Measurements from ENCODE around the gene NUMBL. TPM values are rescaled to one million over a fixed set of nuclear protein-coding genes. Genes with fewer than 3 reads are reported as not detected.

Gene NUMBL
- total and polyA plus RNA-seq, 2 of the 8 experiments (the other 6 are each of a cell fraction or from before 2014, with no cell fraction given): 13.5 to 24.8 TPM

DNA sequence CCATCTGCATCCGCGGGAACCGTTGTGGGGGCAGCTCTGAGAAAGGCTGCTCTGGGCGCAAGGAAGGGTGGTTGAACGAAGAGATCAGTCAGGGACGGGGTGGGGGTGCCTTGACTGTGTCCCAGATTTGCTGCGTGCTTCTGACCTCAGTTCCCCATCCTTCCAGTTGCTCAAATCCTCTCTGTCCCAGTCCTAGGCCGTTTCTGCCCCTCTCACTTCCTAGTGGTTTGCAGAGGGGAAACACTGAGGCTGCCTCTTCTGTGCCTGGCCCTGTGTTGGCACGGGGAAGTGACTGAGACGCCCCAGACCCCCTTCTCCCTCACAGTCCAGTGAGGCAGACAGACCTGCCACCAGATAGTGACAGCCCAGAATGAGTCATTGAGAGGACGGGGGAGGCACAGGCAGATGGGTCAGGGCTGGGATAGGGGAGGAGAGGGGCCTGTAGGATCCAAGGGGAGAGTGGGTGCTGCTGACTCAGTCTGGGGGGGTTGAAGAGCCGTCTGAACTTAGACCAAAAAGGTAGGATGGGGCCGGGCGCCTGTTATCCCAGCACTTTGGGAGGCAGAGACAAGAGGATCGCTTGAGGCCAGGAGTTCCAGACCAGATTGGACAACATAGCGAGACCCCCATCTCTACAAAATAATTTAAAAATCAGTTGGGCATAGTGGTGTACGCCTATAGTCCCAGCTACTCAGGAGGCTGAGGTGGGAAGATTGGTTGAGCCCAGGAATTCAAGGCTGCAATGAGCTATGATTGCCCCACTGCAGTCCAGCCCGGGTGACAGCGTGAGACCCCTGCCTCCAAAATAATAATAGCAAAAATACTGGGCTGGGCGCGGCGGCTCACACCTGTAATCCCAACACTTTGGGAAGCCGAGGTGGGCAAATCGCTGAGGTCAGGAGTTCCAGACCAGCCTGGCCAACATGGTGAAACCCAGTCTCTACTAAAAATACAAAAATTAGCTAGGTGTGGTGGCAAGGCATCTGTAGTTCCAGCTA lies 26.5 kb downstream of the NUMBL start:
- Histone ChIP-seq H2AFZ (ENCODE audit: low read length) (peak overlapping the region; percentile 62), H3K4ac (replicated peaks; ENCODE audit: insufficient read length, low read depth, low read length) (no peak overlapping the region), H3K4me2 (ENCODE audit: insufficient read depth in 1 of 2, low read depth in 2 of 2, low read length in 2 of 2) (peak overlapping the region; percentile 64 to 98)
- TF ChIP-seq CTBP2 (IDR thresholded peaks at IDR 0.05; ENCODE audit: borderline replicate concordance, insufficient read depth, insufficient read length, low read length) (no peak), JUN (IDR thresholded peaks at IDR 0.05; ENCODE audit: low read depth, low read length) (no peak), RBBP5 (IDR thresholded peaks at IDR 0.05; ENCODE audit: borderline replicate concordance, low read depth, low read length) (no peak), SIX5 (IDR thresholded peaks at IDR 0.05; ENCODE audit: low read depth, low read length) (no peak), BCL11A (IDR thresholded peaks at IDR 0.05; ENCODE audit: low read depth in 2 of 2, low read length in 2 of 2) (no peak), MAFK (IDR thresholded peaks at IDR 0.05; ENCODE audit: low read depth, low read length) (no peak), YY1 (IDR thresholded peaks at IDR 0.05; ENCODE audit: low read depth, low read length) (no peak), POLR2AphosphoS5 (IDR thresholded peaks at IDR 0.05; ENCODE audit: low read depth, low read length) (no peak), BACH1 (IDR thresholded peaks at IDR 0.05; ENCODE audit: low read length) (no peak), ASH2L (IDR thresholded peaks at IDR 0.05; ENCODE audit: low read length) (no peak)
- TF ChIP-seq, protein P1, sequence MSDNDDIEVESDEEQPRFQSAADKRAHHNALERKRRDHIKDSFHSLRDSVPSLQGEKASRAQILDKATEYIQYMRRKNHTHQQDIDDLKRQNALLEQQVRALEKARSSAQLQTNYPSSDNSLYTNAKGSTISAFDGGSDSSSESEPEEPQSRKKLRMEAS (IDR thresholded peaks at IDR 0.05): no peak

More for the DNA sequence above, 26.5 kb downstream of the NUMBL start:
- Histone ChIP-seq H2BK5ac (ENCODE audit: low read depth, low read length) (0 out of 2 replicates have a peak overlapping the region, but pooled peaks have one; percentile 52), H3K9ac (replicated peaks in 1 of 4; ENCODE audit: extremely low read depth in 1 of 4, low read depth in 3 of 4, low read length in 3 of 4) (peak overlapping the region in 1 of 4 experiments; percentile 28; a peak in 3 of 7 replicates), H2BK120ac (replicated peaks; ENCODE audit: low read depth, low read length) (no peak overlapping the region), H3K36me3 (ENCODE audit: control insufficient read depth in 2 of 4, insufficient read depth in 4 of 4, low read length in 3 of 4) (peaks cover 0 to 6% (median 3%) of the 10 kb centered on the region in 4 experiments; a peak in 3 of 8 replicates), H3K79me2 (ENCODE audit: control insufficient read depth in 1 of 2, insufficient read depth in 2 of 2, low read length in 2 of 2) (no peaks in the 10 kb centered on the region), H3K23ac (ENCODE audit: insufficient read length) (no peak overlapping the region), H2BK12ac (ENCODE audit: low read depth, low read length) (0 out of 2 replicates have a peak overlapping the region, but pooled peaks have one; percentile 39), H2BK15ac (ENCODE audit: low read length) (peak overlapping the region; percentile 92; the same call in 1 of the 2 replicates), H4K20me1 (replicated peaks in 1 of 2; ENCODE audit: control insufficient read depth in 1 of 2, insufficient read depth in 2 of 2, low read length in 2 of 2) (no peaks in the 10 kb centered on the region), H3K18ac (ENCODE audit: extremely low read depth, low read length) (peak overlapping the region; percentile 79), H4K5ac (ENCODE audit: insufficient read length, low read depth, low read length) (no peak overlapping the region), H2BK20ac (ENCODE audit: low read length) (no peak overlapping the region), H3K56ac (replicated peaks; ENCODE audit: insufficient read length, low read depth, low read length) (peak overlapping the region; percentile 24), H2AK5ac (ENCODE audit: low read depth, low read length) (no peak overlapping the region), H3K23me2 (ENCODE audit: low read depth, low read length) (no peaks in the 10 kb centered on the region; the same call in 1 of the 2 replicates), H4K8ac (ENCODE audit: extremely low read depth, insufficient read depth, low read length) (peak overlapping the region; percentile 54; the same call in 1 of the 2 replicates), H3K4me3 (ENCODE audit: extremely low read depth in 1 of 4, insufficient read depth in 2 of 4, low read depth in 3 of 4, low read length in 4 of 4) (peak overlapping the region; percentile 35 to 74 (median 60)), H3K14ac (ENCODE audit: insufficient read length) (no peak overlapping the region), H3K27ac (ENCODE audit: low read depth, low read length) (no peak overlapping the region), H3K79me1 (ENCODE audit: low read depth, low read length) (no peaks in the 10 kb centered on the region; the same call in 1 of the 2 replicates), H4K91ac (replicated peaks; ENCODE audit: insufficient read length, low read length) (peak overlapping the region; percentile 1), H3K4me1 (replicated peaks in 1 of 4; ENCODE audit: control insufficient read depth in 3 of 4, insufficient read depth in 4 of 4, low read length in 3 of 4) (peaks cover 0 to 4% (median 3%) of the 10 kb centered on the region in 4 experiments; a peak in 5 of 7 replicates), H3K27me3 (replicated peaks in 1 of 4; ENCODE audit: control insufficient read depth in 3 of 4, extremely low read depth in 1 of 4, insufficient read depth in 3 of 4, low read length in 3 of 4) (no peaks in the 10 kb centered on the region), H3K9me3 (ENCODE audit: insufficient read depth in 2 of 2, low read depth in 1 of 2, low read length in 1 of 2) (no peaks in the 10 kb centered on the region)
- POLR2A ChIA-PET (ENCODE audit: partially characterized antibody): interaction anchor here (0.6 to 2.6 kb wide), 19 partner anchors 10 to 600 kb away, joined by 3 to 13 read pairs (median 4); partner anchors contain the start of genes ACTMAP, COQ8B, EGLN2 and HNRNPUL1
- FAIRE-seq (no peak), DNase-seq (ENCODE audit: low read depth in 1 of 2, low spot score in 2 of 2) (no peak)
- CTCF ChIA-PET (ENCODE audit: partially characterized antibody): interaction anchor here (0.6 to 4.2 kb wide), 30 partner anchors 8 to 292 kb away, joined by 3 to 23 read pairs (median 3); partner anchors contain the start of genes ACTMAP and EGLN2
- 61% methylated on average over 23 of the region's 24 CpGs; no CpG with 5 or more reads in 1 of the 2 experiments for WGBS, 2 experiments (ENCODE audit: extremely low coverage in 1 of 2, insufficient coverage in 1 of 2, insufficient read length in 1 of 2, insufficient replicate concordance in 2 of 2, low coverage in 1 of 2, low lambda C conversion rate in 2 of 2, missing lambda C conversion rate in 1 of 2)
